A549 (cell line): ENCODE results near the gene NUDT14.

Experiments used
- BHLHE40 ChIP-seq: IDR thresholded peaks from 2 replicates; pipeline ENCODE4 v1.6.1; 2012; ENCODE audit warnings: low read depth, low read length, inconsistent platforms
- CEBPB ChIP-seq, 2 experiments: fragments of >200 bp in 1 of 2; sonication (Bioruptor Twin) in 1 of 2; formaldehyde crosslinking in 1 of 2; IDR thresholded peaks; 2 replicates each; pipeline ENCODE4 v1.6.1; 2012 to 2016
- CTCF ChIP-seq: fragments of >200 bp; sonication (Bioruptor Twin); formaldehyde crosslinking; IDR thresholded peaks from 3 replicates; pipeline ENCODE4 v1.5.1; 2016
- ELK1 ChIP-seq: fragments of 150-350 bp; IDR thresholded peaks from 2 replicates; pipeline ENCODE4 v1.6.1; 2014; ENCODE audit warnings: low read depth, mild to moderate bottlenecking, low read length
- EP300 ChIP-seq, 2 experiments: fragments of >200 bp; sonication (Bioruptor Twin); formaldehyde crosslinking; IDR thresholded peaks; 2 replicates in 1 of 2; 3 replicates in 1 of 2; pipeline ENCODE4 v1.6.1; 2016 to 2017
- FOSB ChIP-seq: fragments of 250-450 bp; sonication (Bioruptor Pico); IDR thresholded peaks from 2 replicates; pipeline ENCODE4 v1.5.0; 2020; ENCODE audit warnings: mild to moderate bottlenecking, moderate library complexity
- FOSL2 ChIP-seq, 2 experiments: fragments of 450-650 bp in 1 of 2; fragments of >200 bp in 1 of 2; sonication (Bioruptor Twin) in 1 of 2; formaldehyde crosslinking; IDR thresholded peaks; 2 replicates each; pipeline versions ENCODE4 v1.5.0 to v1.6.1; 2016 to 2020; ENCODE audit warnings: mild to moderate bottlenecking in 1 of 2, moderate library complexity in 1 of 2
- KDM1A ChIP-seq: fragments of 200-600 bp; sonication (generic); IDR thresholded peaks from 2 replicates; pipeline ENCODE4 v1.6.1; 2016; ENCODE audit warnings: low read depth, mild to moderate bottlenecking
- MAFK ChIP-seq: fragments of 450-650 bp; IDR thresholded peaks from 2 replicates; pipeline ENCODE4 v1.6.1; 2014; ENCODE audit not compliant: partially characterized antibody
- MAX ChIP-seq: IDR thresholded peaks from 2 replicates; pipeline ENCODE4 v1.6.1; 2012
- POLR2A ChIP-seq: IDR thresholded peaks from 2 replicates; pipeline ENCODE4 v1.6.1; 2012; ENCODE audit warnings: mild to moderate bottlenecking, low read length
- RARB ChIP-seq: fragments of 250-450 bp; sonication (Bioruptor Pico); IDR thresholded peaks from 2 replicates; pipeline ENCODE4 v1.8.0; 2021; ENCODE audit warnings: mild to moderate bottlenecking, moderate library complexity
- RFX5 ChIP-seq: fragments of 450-650 bp; IDR thresholded peaks from 2 replicates; pipeline ENCODE4 v1.7.1; 2014; ENCODE audit warnings: antibody characterized with exemption, mild to moderate bottlenecking, moderate library complexity

GRCh38 chr14:105210266-105211025, 29.3 kb upstream of the NUDT14 start:
- TF ChIP-seq CTCF = no peak
- TF ChIP-seq RFX5 = no peak
- no peak for TF ChIP-seq MAX
- no peak for TF ChIP-seq EP300 (IDR thresholded peaks at IDR 0.05)
- TF ChIP-seq FOSL2 (IDR thresholded peaks at IDR 0.05) = no peak
- TF ChIP-seq FOSL2 (CRISPR knock-in tag; IDR thresholded peaks at IDR 0.05) = no peak
- TF ChIP-seq FOSB (CRISPR knock-in tag) = no peak
- no peak for TF ChIP-seq CEBPB (IDR thresholded peaks at IDR 0.05)
- TF ChIP-seq BHLHE40 = no peak
- TF ChIP-seq KDM1A = no peak
- TF ChIP-seq RARB (CRISPR knock-in tag) = no peak
- no peak for TF ChIP-seq POLR2A
- TF ChIP-seq MAFK = no peak
- TF ChIP-seq ELK1 = no peak
